GM21423 (cell line): ENCODE results near the gene OR52B2.
"Not testable (repeated sequence)": the region's sequence is repeated elsewhere in the genome, so short reads cannot be mapped to it uniquely, and the experiment has no call there.

Source experiments
- ATAC-seq: cut with Tn5 transposase; IDR thresholded peaks from one replicate; pipeline ENCODE4 v1.9.1; 2021; ENCODE audit warnings: mild to moderate bottlenecking, moderate library complexity; ENCODE audit not compliant: unreplicated experiment

OR52B2 gene

GRCh38 chr11:6156628-6157359 lies 13.3 kb downstream of the OR52B2 start:
- no peak for ATAC-seq

GRCh38 chr11:6152126-6152525 lies 18.0 kb downstream of the OR52B2 start:
- no peak for ATAC-seq

- no peak for ATAC-seq
Measured at GRCh38 chr11:6151117-6151516, 19.0 kb downstream of the OR52B2 start.

- ATAC-seq: not testable (repeated sequence)
Measured at GRCh38 chr11:6143737-6144136, 26.4 kb downstream of the OR52B2 start.

- ATAC-seq: no peak
Measured at GRCh38 chr11:6142936-6143335, 27.2 kb downstream of the OR52B2 start.

GRCh38 chr11:6135936-6136335 lies 34.2 kb downstream of the OR52B2 start:
- not testable (repeated sequence) for ATAC-seq

GRCh38 chr11:6132431-6132830 lies 37.7 kb downstream of the OR52B2 start:
- no peak for ATAC-seq

- no peak for ATAC-seq
Measured at GRCh38 chr11:6129635-6130034, 40.5 kb downstream of the OR52B2 start.

- no peak for ATAC-seq
Measured at GRCh38 chr11:6129011-6129410, 41.1 kb downstream of the OR52B2 start.

GRCh38 chr11:6127881-6128280 lies 42.2 kb downstream of the OR52B2 start:
- ATAC-seq: no peak

GRCh38 chr11:6124245-6124644 lies 45.9 kb downstream of the OR52B2 start:
- ATAC-seq: no peak
